GM12874 (cell line): ENCODE data around the gene CST9.

Experiments used
- TF ChIP-seq, protein P1 (sequence below): IDR thresholded peaks from 2 replicates; pipeline ENCODE4 v1.5.1; 2011; ENCODE audit warnings: low read depth, mild to moderate bottlenecking, control low read depth, low read length, moderate library complexity; ENCODE audit not compliant: insufficient read depth

CST9 gene

DNA sequence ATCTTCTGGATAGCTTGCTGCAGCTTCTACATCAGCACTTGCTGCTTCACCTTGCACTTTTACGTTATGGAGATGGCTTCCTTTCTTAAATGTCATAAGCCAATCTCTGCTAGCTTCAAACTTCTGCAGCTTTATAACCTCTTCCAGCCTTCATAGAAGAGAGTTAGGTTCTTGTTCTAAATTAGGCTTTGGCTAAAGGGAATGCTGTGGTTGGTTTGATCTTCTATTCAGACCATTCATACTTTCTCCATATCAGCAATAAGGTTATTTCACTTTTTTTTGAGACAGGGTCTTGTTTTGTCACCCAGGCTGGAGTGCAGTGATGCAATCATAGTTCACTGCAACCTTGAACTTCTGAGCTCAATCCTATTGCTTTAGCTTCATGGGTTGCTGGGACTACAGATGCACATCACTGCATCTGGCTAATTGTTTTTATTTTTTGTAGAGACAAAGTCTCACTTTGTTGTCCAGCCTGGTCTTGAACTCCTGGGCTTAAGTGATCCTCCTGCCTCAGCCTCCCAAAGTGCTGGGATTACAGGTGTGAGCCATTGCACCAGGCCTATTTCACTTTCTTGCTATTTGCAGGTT is 44.2 kb upstream of the CST9 start:
- TF ChIP-seq, protein P1, sequence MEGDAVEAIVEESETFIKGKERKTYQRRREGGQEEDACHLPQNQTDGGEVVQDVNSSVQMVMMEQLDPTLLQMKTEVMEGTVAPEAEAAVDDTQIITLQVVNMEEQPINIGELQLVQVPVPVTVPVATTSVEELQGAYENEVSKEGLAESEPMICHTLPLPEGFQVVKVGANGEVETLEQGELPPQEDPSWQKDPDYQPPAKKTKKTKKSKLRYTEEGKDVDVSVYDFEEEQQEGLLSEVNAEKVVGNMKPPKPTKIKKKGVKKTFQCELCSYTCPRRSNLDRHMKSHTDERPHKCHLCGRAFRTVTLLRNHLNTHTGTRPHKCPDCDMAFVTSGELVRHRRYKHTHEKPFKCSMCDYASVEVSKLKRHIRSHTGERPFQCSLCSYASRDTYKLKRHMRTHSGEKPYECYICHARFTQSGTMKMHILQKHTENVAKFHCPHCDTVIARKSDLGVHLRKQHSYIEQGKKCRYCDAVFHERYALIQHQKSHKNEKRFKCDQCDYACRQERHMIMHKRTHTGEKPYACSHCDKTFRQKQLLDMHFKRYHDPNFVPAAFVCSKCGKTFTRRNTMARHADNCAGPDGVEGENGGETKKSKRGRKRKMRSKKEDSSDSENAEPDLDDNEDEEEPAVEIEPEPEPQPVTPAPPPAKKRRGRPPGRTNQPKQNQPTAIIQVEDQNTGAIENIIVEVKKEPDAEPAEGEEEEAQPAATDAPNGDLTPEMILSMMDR = no peak

DNA sequence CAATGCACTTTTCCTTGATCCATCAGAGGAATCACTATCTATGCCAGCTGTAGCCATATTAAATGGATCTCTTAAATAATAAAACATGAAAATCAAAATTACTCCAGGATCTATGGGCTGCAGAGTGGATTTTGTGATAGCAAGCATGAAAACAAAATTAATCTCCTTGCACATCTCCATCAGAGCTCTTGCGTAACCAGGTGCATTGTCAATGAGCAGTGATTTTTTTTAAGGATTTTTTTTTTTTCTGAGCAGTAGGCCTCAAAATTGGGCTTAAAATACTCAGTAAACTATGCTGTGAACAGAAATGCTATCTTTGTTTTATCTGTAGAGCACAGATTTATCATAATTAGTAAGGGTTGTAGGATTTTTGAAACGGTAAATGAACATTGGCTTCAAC is 43.5 kb upstream of the CST9 start:
- TF ChIP-seq, protein P1 = no peak

DNA sequence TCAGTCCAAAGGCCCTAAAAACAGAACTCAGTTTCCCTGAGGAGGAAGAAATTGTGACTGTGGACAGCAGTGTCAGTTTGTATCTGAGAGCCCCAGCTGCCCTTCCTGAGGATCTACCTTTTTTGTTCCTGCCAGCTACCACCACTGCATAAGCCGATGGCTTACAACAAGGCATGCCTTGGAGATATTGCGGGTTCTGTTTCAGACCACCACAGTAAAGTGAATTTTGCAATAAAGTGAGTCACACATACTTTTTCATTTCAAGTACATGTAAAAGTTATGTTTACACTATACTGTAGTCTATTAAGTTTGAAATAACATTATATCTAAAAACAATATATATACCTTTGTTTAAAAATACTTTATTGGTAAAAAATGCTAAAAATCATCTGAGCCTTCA is 41.6 kb upstream of the CST9 start:
- TF ChIP-seq, protein P1 = no peak

DNA sequence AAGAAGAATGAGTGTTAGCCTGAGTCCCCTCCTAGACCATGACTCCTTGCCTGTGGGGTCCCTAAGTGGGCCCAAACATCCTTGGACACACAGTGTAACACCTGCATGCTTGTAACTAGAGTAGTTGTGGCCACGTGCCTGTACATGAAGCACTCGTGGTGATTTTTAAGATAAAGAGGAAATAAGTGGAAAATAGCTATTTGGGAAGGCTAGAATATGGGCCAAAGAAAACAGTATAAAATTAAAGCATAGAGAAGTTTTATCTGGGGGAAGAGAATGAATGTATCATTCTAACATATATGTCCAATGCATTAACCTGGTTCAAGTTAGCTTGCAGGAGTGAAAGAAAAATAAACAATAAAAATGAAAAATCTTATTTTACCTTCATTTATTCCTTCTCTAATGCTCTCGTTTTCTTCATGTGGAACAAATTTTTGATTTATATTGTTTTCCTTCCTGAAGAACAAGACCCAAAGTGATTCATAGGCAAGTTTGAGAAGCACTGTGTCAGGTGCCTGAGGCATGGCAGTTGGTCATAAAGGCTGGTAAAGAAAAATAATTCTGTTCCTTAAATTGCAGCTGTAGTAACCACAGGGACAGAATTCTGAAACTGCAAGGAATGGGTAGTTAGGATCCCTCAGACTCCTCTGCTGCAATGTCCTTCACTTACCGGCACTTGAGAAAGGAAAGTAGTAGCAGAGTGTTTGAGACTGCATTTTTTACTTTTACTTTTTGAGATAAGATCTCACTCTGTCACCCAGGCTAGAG is 40.6 kb upstream of the CST9 start:
- TF ChIP-seq, protein P1 = no peak

DNA sequence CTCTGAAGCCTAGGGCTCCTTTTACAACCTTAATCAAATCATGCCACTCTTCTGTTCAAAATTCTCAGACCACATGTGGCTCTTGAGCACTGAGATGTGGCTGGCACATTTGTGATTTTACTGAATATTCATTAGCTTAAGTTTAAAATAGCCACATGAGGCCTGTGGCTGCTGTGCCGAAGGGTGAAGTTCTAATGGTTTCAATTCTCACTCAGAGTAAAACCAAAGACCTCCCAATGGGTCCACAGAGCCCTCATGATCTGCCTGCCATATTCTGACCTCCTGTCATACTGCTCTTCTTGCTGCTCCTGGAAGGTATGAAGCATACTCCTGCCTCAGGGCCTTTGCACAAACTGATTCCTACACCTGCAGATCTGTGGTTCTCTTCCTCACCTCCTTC is 39.9 kb upstream of the CST9 start:
- TF ChIP-seq, protein P1 = no peak

DNA sequence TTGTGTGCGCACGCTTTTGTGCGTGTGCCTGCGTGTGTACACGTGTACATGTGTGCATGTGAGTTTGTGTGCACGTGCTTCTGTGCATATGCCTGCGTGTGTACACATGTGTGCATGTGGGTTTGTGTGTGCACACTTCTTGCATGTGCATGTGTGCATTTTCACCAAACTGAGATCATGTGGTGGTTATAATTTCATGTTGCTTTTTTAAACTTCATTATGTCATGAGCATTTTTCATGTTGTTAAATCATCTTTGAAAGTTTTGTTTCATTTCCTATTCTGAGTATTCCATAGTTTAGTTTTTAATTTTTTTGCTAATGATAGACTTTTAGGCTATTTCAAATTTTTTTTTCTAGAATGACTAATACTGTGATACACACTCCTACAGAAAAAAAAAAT is 38.4 kb upstream of the CST9 start:
- TF ChIP-seq, protein P1 = no peak

DNA sequence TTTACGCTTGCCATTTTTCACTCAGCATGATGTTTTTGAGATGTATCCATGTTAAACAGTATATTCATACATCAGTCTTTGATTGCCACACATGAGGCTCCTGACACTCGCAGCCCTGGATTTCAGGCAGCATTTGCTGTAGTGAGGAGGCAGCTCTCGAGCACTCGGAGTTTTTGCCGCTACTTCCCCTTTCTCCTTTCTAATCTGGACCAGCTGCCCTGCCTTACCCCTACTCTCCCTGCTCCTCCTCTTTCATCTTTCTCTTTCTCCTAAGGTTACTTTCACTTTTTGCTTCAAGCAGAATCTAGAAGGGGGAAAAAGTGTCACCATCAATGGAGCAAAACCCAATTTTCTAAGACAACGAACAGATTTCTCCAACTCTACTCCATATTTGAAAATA is 37.9 kb upstream of the CST9 start:
- TF ChIP-seq, protein P1 = no peak
